Stimulated activated effector memory CD8-positive, alpha-beta T cell treated with anti-CD3 and anti-CD28 coated beads, Interleukin-12 subunit alpha, Interleukin-12 subunit beta, amount 100 ng/mL, for 72 hours (primary cell): ENCODE measurements around the gene CD28.

Experiments
- ATAC-seq: fragments of 150-1000 bp; cut with Tn5 transposase; 2 replicates; pipeline ENCODE4 v1.10.0; 2021
- DNase-seq, 2 donors: peaks; one replicate each; pipeline ENCODE4 v3.0.0; 2021 to 2022; ENCODE audit warnings: low spot score in 2 of 2
- H3K27ac Mint-ChIP-seq: one replicate; pipeline ENCODE4 v1.8.0; 2022; ENCODE audit warnings: mild to moderate bottlenecking, mixed read lengths
- H3K36me3 Mint-ChIP-seq: one replicate; pipeline ENCODE4 v1.8.0; 2022; ENCODE audit warnings: mild to moderate bottlenecking, mixed read lengths
- H3K4me1 Mint-ChIP-seq: one replicate; pipeline ENCODE4 v1.8.0; 2022; ENCODE audit warnings: mixed read lengths
- H3K4me3 Mint-ChIP-seq: one replicate; pipeline ENCODE4 v1.8.0; 2022; ENCODE audit warnings: mild to moderate bottlenecking, mixed read lengths
- H3K9me3 Mint-ChIP-seq: one replicate; pipeline ENCODE4 v1.8.0; 2022; ENCODE audit warnings: mixed read lengths

Gene CD28

GRCh38 chr2:203740871-203741281 is 34.4 kb downstream of the CD28 start:
- H3K4me1 Mint-ChIP-seq, result peaks cover 77% of the 10 kb centered on the region
- peaks cover 65% of the 10 kb centered on the region for H3K36me3 Mint-ChIP-seq
- peak overlapping the region; percentile 87 for H3K27ac Mint-ChIP-seq
- ATAC-seq (peak; percentile 87), DNase-seq (no peak)
- peaks cover 4% of the 10 kb centered on the region for H3K9me3 Mint-ChIP-seq
- peak overlapping the region; percentile 42 for H3K4me3 Mint-ChIP-seq

- Mint-ChIP-seq H3K36me3 (peaks cover 64% of the 10 kb centered on the region), H3K27ac (peak overlapping the region; percentile 87), H3K4me1 (peaks cover 73% of the 10 kb centered on the region), H3K4me3 (peak overlapping the region; percentile 42), H3K9me3 (peaks cover 4% of the 10 kb centered on the region)
- ATAC-seq (no peak), DNase-seq (no peak)
Observed at GRCh38 chr2:203741566-203741965, 35.1 kb downstream of the CD28 start.

GRCh38 chr2:203743441-203743981 is 37.1 kb downstream of the CD28 start:
- Mint-ChIP-seq H3K9me3 (peaks cover 4% of the 10 kb centered on the region), H3K27ac (peak overlapping the region; percentile 87), H3K36me3 (peaks cover 44% of the 10 kb centered on the region), H3K4me3 (no peak overlapping the region), H3K4me1 (peaks cover 70% of the 10 kb centered on the region)
- DNase-seq (no peak), ATAC-seq (peak; percentile 43)

GRCh38 chr2:203744091-203744490 is 37.7 kb downstream of the CD28 start:
- peaks cover 4% of the 10 kb centered on the region for H3K9me3 Mint-ChIP-seq
- no peak for DNase-seq
- peak overlapping the region; percentile 33 for H3K27ac Mint-ChIP-seq
- no peak for ATAC-seq
- H3K4me3 Mint-ChIP-seq, result no peak overlapping the region
- H3K4me1 Mint-ChIP-seq, result peaks cover 70% of the 10 kb centered on the region
- H3K36me3 Mint-ChIP-seq, result peaks cover 38% of the 10 kb centered on the region

- H3K36me3 Mint-ChIP-seq, result peaks cover 27% of the 10 kb centered on the region
- H3K4me1 Mint-ChIP-seq, result peaks cover 70% of the 10 kb centered on the region
Observed at GRCh38 chr2:203745267-203745666, 38.8 kb downstream of the CD28 start.

GRCh38 chr2:203748331-203749126 is 42.1 kb downstream of the CD28 start:
- peak overlapping the region; percentile 48 for H3K4me3 Mint-ChIP-seq
- peaks cover 19% of the 10 kb centered on the region for H3K36me3 Mint-ChIP-seq
- H3K27ac Mint-ChIP-seq, result peak overlapping the region; percentile 81
- DNase-seq (no peak), ATAC-seq (peak; percentile 77)
- H3K4me1 Mint-ChIP-seq, result peaks cover 44% of the 10 kb centered on the region
- H3K9me3 Mint-ChIP-seq, result peaks cover 4% of the 10 kb centered on the region

More at GRCh38 chr2:203745267-203745666, 38.8 kb downstream of the CD28 start:
- Mint-ChIP-seq H3K27ac (no peak overlapping the region), H3K4me3 (no peak overlapping the region), H3K9me3 (peaks cover 4% of the 10 kb centered on the region)
- no peak for DNase-seq
- no peak for ATAC-seq

- Mint-ChIP-seq H3K4me1 (peaks cover 43% of the 10 kb centered on the region), H3K27ac (peak overlapping the region; percentile 81), H3K4me3 (peak overlapping the region; percentile 48), H3K9me3 (peaks cover 8% of the 10 kb centered on the region), H3K36me3 (peaks cover 22% of the 10 kb centered on the region)
- ATAC-seq, result peak; percentile 72
- DNase-seq, result no peak
Observed at GRCh38 chr2:203750346-203751068, 44.1 kb downstream of the CD28 start.

GRCh38 chr2:203751685-203752271 is 45.3 kb downstream of the CD28 start:
- Mint-ChIP-seq H3K4me3 (peak overlapping the region; percentile 48), H3K36me3 (peaks cover 29% of the 10 kb centered on the region), H3K27ac (peak overlapping the region; percentile 81), H3K4me1 (peaks cover 43% of the 10 kb centered on the region), H3K9me3 (peaks cover 20% of the 10 kb centered on the region)
- DNase-seq (no peak), ATAC-seq (no peak)

DNA sequence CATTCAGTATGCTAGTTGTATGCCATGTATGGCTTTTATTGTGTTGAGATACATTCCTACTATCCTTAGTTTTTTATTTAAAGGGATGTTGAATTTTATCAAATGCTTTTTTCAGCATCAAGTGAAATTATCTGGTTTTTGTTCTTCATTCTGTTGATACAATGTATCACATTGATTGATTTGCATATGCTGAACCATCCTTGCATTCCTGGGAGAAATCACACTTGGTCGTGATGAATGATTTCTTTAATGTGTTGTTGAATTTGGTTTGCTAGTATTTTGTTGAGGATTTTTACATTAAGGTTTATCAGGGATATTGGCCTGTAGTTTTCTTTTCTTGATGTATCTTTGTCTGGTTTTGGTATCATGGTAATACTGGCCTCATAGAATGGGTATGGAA is 49.7 kb downstream of the CD28 start:
- no peak for ATAC-seq

DNA sequence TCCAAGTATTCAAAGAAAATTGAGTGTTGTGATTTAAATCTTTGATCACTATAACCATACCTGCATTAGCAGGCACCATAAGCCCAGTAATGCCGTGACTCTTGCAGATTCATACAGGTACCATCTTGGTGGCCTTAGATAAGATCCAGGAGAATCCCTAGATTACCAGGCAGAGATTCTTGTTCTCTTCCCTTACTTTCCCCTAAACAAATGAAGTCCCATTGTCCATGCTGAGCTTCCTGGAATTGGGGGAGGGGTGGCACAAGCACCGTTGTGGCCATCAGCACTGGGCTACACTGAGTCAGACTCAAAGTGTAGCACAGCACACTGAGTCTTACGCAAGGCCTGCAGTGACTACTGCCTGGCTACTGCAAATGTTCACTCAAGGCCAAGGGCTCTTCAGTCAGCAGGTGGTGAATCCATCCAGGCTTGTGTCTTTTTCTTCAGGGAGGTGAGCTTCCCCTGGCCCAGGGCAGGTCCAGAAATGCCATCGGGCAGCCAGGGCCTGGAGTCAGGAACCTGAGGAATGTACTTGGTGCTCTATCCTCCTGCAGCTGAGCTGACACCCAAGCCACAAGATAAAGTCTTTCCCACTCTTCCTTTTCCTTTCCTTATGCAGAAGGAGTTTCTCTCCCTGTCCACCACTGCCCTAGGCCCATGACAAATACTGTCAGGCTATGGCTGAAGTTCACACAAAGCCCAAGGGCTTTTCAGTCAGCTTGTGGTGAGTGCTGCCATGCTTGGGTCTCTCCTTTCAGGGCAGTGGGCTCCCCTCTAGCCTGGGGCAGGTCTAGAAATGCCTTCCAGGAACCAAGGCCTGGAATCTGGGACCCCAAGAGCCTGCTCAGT is 52.6 kb downstream of the CD28 start:
- H3K9me3 Mint-ChIP-seq, result peaks cover 23% of the 10 kb centered on the region
- H3K27ac Mint-ChIP-seq, result peak overlapping the region; percentile 85
- DNase-seq (no peak), ATAC-seq (no peak)
- peaks cover 55% of the 10 kb centered on the region for H3K36me3 Mint-ChIP-seq
- H3K4me3 Mint-ChIP-seq, result no peak overlapping the region
- peaks cover 54% of the 10 kb centered on the region for H3K4me1 Mint-ChIP-seq

More for the DNA sequence above, 49.7 kb downstream of the CD28 start:
- H3K9me3 Mint-ChIP-seq, result peaks cover 23% of the 10 kb centered on the region
- peaks cover 55% of the 10 kb centered on the region for H3K36me3 Mint-ChIP-seq
- no peak for DNase-seq
- no peak overlapping the region for H3K4me3 Mint-ChIP-seq
- H3K27ac Mint-ChIP-seq, result no peak overlapping the region
- H3K4me1 Mint-ChIP-seq, result peaks cover 31% of the 10 kb centered on the region

DNA sequence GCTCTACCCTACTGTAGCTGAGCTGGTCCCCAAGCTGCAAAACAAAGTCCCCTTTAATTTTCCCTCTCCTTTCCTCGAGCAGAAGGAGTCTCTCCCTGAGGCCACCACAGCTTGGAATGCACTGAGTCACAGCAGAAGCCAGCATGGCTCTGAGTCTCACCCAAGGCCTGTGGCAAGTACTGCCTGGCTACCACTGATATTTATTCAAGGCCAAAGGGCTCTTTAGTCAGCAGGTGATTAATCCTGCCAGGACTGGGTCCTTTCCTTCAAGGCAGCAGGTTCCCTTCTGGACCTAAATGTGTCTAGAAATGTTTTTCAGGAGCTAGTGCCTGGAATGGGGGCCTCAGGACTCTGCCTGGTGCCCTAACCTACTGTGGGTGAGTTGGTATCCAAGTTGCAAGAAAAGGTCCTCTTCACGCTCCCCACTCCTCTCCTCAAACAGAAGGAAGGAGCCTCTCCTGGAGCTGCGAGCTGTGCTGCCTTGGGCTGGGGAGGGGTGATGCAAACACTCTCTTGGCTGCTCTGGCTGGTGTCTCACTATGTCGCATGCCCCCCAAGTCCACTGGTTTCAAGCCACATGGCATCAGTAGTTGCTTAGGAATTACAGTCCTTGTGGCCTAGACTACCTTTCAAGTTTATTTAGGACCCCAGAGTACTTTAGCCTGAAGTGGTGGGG is 53.4 kb downstream of the CD28 start:
- Mint-ChIP-seq H3K36me3 (peaks cover 51% of the 10 kb centered on the region), H3K9me3 (peaks cover 22% of the 10 kb centered on the region)

GRCh38 chr2:203761121-203761520 is 54.7 kb downstream of the CD28 start:
- Mint-ChIP-seq H3K27ac (peak overlapping the region; percentile 85), H3K4me1 (peaks cover 67% of the 10 kb centered on the region), H3K9me3 (peaks cover 10% of the 10 kb centered on the region), H3K36me3 (peaks cover 38% of the 10 kb centered on the region), H3K4me3 (no peak overlapping the region)
- DNase-seq (no peak), ATAC-seq (no peak)

More for the DNA sequence above, 53.4 kb downstream of the CD28 start:
- H3K27ac Mint-ChIP-seq, result peak overlapping the region; percentile 85
- peaks cover 60% of the 10 kb centered on the region for H3K4me1 Mint-ChIP-seq
- no peak for ATAC-seq
- H3K4me3 Mint-ChIP-seq, result no peak overlapping the region
- DNase-seq, result no peak

- H3K27ac Mint-ChIP-seq, result peak overlapping the region; percentile 85
- peak in 1 of 2 donors; percentile 73 for DNase-seq
- ATAC-seq, result peak; percentile 88
- no peaks in the 10 kb centered on the region for H3K9me3 Mint-ChIP-seq
- peak overlapping the region; percentile 6 for H3K4me3 Mint-ChIP-seq
- H3K4me1 Mint-ChIP-seq, result peaks cover 67% of the 10 kb centered on the region
- peaks cover 20% of the 10 kb centered on the region for H3K36me3 Mint-ChIP-seq
Observed at GRCh38 chr2:203763241-203763937, 57.0 kb downstream of the CD28 start.
